ENCODE measurements around the gene FADS6.

DNA sequence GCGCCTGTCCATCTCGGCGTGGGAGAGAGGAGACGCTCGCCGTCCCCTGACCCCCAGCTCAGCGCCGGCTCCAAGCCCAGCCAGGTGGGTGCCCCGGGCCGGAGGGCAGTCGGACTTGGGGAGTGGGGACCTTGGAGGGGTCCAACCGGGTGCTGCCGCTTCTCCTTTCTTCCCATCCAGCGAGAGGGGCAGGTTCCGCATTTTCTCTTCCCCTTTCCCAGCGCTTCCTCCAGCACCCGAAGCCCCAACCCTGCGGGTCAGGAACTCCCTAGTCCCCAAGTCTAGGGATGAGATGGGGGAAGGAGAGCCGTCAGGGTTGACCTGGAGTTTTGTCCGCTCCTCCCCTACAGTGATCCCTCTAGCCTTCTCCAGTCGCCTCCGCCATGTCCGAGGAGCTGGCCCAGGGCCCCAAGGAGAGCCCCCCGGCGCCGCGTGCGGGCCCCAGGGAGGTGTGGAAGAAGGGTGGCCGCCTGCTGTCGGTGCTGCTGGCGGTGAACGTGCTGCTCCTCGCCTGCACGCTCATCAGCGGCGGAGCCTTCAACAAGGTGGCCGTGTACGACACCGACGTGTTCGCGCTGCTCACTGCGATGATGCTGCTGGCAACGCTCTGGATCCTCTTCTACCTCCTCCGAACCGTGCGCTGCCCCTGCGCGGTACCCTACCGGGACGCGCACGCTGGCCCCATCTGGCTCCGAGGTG lies 31.0 kb upstream of the FADS6 start, which contains the start of gene OTOP2:
- TF ChIP-seq, protein P1, sequence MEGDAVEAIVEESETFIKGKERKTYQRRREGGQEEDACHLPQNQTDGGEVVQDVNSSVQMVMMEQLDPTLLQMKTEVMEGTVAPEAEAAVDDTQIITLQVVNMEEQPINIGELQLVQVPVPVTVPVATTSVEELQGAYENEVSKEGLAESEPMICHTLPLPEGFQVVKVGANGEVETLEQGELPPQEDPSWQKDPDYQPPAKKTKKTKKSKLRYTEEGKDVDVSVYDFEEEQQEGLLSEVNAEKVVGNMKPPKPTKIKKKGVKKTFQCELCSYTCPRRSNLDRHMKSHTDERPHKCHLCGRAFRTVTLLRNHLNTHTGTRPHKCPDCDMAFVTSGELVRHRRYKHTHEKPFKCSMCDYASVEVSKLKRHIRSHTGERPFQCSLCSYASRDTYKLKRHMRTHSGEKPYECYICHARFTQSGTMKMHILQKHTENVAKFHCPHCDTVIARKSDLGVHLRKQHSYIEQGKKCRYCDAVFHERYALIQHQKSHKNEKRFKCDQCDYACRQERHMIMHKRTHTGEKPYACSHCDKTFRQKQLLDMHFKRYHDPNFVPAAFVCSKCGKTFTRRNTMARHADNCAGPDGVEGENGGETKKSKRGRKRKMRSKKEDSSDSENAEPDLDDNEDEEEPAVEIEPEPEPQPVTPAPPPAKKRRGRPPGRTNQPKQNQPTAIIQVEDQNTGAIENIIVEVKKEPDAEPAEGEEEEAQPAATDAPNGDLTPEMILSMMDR (IDR thresholded peaks at IDR 0.05) = no peak
- no peak for TF ChIP-seq POLR2A (IDR thresholded peaks at IDR 0.05)
